ENCODE results near the gene TMEM169. TPM values are rescaled to one million over a fixed set of nuclear protein-coding genes. Genes with fewer than 3 reads are reported as not detected.

TMEM169 gene
- total RNA-seq, 6 experiments from 2014 or later: 0.09 to 0.25 (median 0.13) TPM; not detected in 3

DNA sequence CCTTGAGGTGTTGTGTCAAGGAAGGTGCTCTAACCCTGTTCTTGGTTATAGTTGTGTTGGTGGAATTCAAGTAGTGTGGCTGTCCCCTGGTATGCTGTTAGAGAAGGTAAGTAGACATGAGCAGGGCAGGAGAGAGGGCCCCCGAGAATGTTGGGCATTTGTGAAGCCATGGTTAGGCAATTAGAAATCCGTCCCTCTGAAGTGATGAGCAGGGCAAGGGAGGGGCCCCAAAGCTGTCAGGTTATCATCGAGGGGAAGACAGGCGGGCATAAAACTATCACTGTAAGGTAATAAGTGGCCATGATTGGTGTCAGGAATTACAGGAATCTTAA, 32.6 kb downstream of the TMEM169 start:
- TF ChIP-seq, protein P1, sequence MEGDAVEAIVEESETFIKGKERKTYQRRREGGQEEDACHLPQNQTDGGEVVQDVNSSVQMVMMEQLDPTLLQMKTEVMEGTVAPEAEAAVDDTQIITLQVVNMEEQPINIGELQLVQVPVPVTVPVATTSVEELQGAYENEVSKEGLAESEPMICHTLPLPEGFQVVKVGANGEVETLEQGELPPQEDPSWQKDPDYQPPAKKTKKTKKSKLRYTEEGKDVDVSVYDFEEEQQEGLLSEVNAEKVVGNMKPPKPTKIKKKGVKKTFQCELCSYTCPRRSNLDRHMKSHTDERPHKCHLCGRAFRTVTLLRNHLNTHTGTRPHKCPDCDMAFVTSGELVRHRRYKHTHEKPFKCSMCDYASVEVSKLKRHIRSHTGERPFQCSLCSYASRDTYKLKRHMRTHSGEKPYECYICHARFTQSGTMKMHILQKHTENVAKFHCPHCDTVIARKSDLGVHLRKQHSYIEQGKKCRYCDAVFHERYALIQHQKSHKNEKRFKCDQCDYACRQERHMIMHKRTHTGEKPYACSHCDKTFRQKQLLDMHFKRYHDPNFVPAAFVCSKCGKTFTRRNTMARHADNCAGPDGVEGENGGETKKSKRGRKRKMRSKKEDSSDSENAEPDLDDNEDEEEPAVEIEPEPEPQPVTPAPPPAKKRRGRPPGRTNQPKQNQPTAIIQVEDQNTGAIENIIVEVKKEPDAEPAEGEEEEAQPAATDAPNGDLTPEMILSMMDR (IDR thresholded peaks at IDR 0.05): no peak
- Mint-ChIP-seq H3K9me3 (no peaks in the 10 kb centered on the region), H3K27me3 (ENCODE audit: insufficient read depth) (peaks cover 2% of the 10 kb centered on the region; the same call in 1 of the 2 replicates), H3K4me1 (ENCODE audit: low read depth) (peaks cover 92% of the 10 kb centered on the region), H3K4me3 (0 out of 2 replicates have a peak overlapping the region, but pooled peaks have one; percentile 89), H3K36me3 (ENCODE audit: low read depth) (peaks cover 88% of the 10 kb centered on the region), H3K27ac (peak overlapping the region; percentile 91)
- DNase-seq: no peak

DNA sequence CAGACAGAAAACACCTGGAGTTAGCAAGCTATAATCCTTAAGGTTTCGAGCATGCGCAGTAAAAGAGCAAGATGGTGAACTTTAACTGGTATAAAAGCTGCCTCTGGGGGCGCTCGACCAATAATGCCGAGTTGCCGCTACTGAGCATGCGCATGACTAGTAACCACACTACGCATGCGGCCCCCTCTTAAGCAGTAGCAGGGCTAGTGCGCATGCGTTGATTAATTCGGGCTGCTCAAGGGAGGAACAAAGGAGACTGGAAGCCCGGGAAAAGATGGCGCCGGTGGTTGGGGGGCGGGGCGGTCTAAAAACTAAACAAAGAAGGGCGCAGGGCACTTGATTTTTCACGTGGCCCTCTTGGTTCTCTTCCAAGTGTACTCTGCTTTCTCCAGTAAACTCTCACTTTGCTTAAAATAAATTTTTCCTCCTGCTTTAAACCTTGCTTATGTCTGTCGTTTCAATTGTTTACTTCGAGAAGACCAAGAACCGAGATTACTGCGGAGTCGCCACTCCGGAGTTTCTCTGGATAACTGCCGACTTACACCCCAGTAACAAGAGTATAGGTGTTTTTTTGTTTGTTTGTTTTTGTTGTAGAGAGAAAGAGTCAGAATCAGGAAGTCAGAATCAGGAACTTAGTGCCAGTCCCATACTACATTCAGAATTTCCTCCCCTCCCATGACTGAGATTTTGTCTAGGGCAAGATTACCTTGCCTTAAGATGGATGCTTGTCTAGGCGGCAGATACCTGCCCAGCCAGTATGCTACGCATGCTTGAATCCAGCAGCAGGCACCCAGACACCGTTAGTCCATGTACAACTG, 33.2 kb downstream of the TMEM169 start:
- peak; percentile 97 for DNase-seq
- H3K27me3 Mint-ChIP-seq (ENCODE audit: insufficient read depth): peaks cover 2% of the 10 kb centered on the region; the same call in 1 of the 2 replicates
- H3K36me3 Mint-ChIP-seq (ENCODE audit: low read depth): peaks cover 88% of the 10 kb centered on the region
- H3K9me3 Mint-ChIP-seq: no peaks in the 10 kb centered on the region
- peak overlapping the region; percentile 89 for H3K4me3 Mint-ChIP-seq
- H3K4me1 Mint-ChIP-seq (ENCODE audit: low read depth): peaks cover 92% of the 10 kb centered on the region
- peak overlapping the region; percentile 91 for H3K27ac Mint-ChIP-seq
- TF ChIP-seq, protein P1 (IDR thresholded peaks at IDR 0.05): peak; percentile 95

DNA sequence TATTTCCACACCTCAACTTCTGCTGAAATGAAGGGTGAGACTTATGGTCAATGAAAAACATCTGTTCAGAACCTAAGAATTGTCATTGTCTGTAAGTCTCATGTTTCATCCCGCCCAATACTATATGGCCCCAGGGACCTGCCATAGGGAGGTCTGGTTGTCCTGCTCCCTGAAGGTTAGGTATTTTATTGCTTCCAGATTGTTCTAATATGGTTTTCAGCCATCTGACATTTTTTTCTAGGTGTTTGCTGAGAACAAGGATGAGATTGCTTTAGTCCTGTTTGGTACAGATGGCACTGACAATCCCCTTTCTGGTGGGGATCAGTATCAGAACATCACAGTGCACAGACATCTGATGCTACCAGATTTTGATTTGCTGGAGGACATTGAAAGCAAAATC, 34.7 kb downstream of the TMEM169 start:
- TF ChIP-seq, protein P1 (IDR thresholded peaks at IDR 0.05): no peak
- H3K27ac Mint-ChIP-seq: peak overlapping the region; percentile 71
- peaks cover 82% of the 10 kb centered on the region for H3K36me3 Mint-ChIP-seq (ENCODE audit: low read depth)
- no peak for DNase-seq
- peaks cover 78% of the 10 kb centered on the region for H3K4me1 Mint-ChIP-seq (ENCODE audit: low read depth)
- H3K9me3 Mint-ChIP-seq: no peaks in the 10 kb centered on the region
- peaks cover 2% of the 10 kb centered on the region; the same call in 1 of the 2 replicates for H3K27me3 Mint-ChIP-seq (ENCODE audit: insufficient read depth)
- peak overlapping the region; percentile 89 for H3K4me3 Mint-ChIP-seq

DNA sequence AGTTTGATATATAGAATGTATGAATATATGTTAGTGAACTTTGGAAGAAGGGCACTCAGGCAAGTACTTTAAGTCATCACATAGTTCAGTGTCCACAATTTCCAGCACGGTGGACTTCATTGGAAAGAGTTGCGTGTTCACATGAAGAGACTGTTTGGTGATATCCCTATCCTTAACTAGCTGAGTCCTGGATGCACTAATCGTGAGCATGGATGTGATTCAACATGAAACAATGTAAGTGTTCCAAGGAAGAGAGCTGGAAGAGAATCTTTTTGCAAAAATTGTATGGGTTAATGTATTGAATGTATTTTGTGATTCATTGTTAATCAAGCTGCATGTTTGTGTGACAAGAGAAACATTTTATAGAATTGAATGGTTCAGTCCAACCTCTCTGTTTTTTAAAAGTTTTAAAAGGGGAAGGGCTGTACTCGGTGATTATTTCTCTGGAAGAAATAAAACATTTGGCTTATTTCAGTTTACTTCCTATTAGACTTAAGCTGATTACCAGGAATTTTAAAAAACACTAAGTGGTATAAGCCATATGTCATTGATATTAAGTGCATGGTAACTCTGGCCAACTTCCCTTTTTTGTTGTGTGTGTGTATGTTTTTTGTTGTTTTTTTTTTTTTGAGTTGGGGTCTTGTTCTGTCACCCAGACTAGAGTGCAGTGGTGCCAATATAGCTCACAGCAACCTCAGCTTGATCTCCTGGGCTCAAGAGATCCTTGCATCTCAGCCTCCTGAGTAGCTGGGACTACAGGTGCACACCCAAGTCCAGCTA, 36.0 kb downstream of the TMEM169 start:
- Mint-ChIP-seq H3K9me3 (no peaks in the 10 kb centered on the region), H3K4me3 (peak overlapping the region; percentile 39), H3K27me3 (ENCODE audit: insufficient read depth) (peaks cover 2% of the 10 kb centered on the region), H3K36me3 (ENCODE audit: low read depth) (peaks cover 77% of the 10 kb centered on the region), H3K4me1 (ENCODE audit: low read depth) (peaks cover 65% of the 10 kb centered on the region), H3K27ac (peak overlapping the region; percentile 71)
- TF ChIP-seq, protein P1 (IDR thresholded peaks at IDR 0.05): no peak
- peak; percentile 55 for DNase-seq

DNA sequence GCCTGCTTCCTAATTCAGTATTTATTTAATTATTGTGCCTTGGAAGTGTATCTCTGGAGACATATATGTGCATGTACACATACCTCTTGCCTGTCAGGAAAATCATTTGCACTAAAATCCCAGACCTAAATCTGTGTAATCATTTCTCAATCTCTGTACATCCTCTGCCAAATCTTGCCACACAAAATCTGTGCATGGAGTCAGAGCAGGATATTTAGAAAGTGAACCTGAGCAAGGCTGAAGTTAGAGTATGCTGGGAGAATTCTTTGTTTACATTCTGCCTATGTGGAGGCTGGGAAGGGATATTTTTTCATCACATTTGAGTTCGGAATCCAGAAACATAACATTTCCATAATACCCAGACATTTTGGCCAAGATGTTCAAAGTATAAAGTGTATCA, 36.8 kb downstream of the TMEM169 start:
- Mint-ChIP-seq H3K27ac (peak overlapping the region; percentile 71), H3K36me3 (ENCODE audit: low read depth) (peaks cover 70% of the 10 kb centered on the region), H3K27me3 (ENCODE audit: insufficient read depth) (peaks cover 2% of the 10 kb centered on the region), H3K4me1 (ENCODE audit: low read depth) (peaks cover 58% of the 10 kb centered on the region), H3K4me3 (no peak overlapping the region), H3K9me3 (no peaks in the 10 kb centered on the region)
- TF ChIP-seq, protein P1 (IDR thresholded peaks at IDR 0.05): no peak
- DNase-seq: no peak

Data from HFFc6 (cell line).